Endothelial cell of umbilical vein (primary cell): ENCODE results near the gene CCRL2. TPM values are rescaled to one million over a fixed set of nuclear protein-coding genes. Genes with fewer than 3 reads are reported as not detected.

Experiments used
- BruUV-seq: library from RNA; stranded (reverse); fragments of 400-500 nt; replicated peaks from 2 replicates; lab custom pipeline; 2021; lab: Mats Ljungman, UMichigan
- CTCF ChIA-PET: fragments of 300-600, 350-600 bp; sonication (Branson Sonifier 250); formaldehyde crosslinking; loops from one replicate; lab custom pipeline; 2021; ENCODE audit warnings: antibody characterized with exemption, inconsistent platforms; lab: Charles Lee
- POLR2A ChIA-PET: fragments of 300-600, 350-600 bp; sonication (Branson Sonifier 250); formaldehyde crosslinking; loops from one replicate; lab custom pipeline; 2021; ENCODE audit warnings: antibody characterized with exemption, inconsistent platforms; lab: Charles Lee
- DNase-seq: peaks from one replicate; pipeline ENCODE4 v3.0.0-alpha.2; 2011; ENCODE audit warnings: low read depth, low spot score
- FAIRE-seq: peaks from 2 replicates; lab custom pipeline; 2011; peaks lifted over from hg19 to GRCh38; lab: Jason Lieb, UNC
- H2AFZ ChIP-seq: 2 replicates; pipeline ENCODE4 v1.6.0; 2012; ENCODE audit warnings: low read depth, low read length, control low read depth, inconsistent platforms
- H3K27ac ChIP-seq: 2 replicates; pipeline ENCODE4 v1.5.1; 2011; ENCODE audit warnings: low read depth, mild to moderate bottlenecking, control low read depth, low read length, moderate library complexity; ENCODE audit not compliant: insufficient read depth
- H3K27me3 ChIP-seq, 2 experiments: 2 replicates each; pipeline versions ENCODE4 v1.6.0 to v1.6.1; 2011; ENCODE audit warnings: low read length in 2 of 2, mixed read lengths in 1 of 2; ENCODE audit not compliant: control insufficient read depth in 2 of 2, insufficient read depth in 2 of 2
- H3K36me3 ChIP-seq, 2 experiments: 2 replicates in 1 of 2; 3 replicates in 1 of 2; pipeline ENCODE4 v1.5.1; 2011; ENCODE audit warnings: low read length in 2 of 2, mild to moderate bottlenecking in 1 of 2, moderate library complexity in 1 of 2; ENCODE audit not compliant: control insufficient read depth in 2 of 2, insufficient read depth in 2 of 2; ENCODE audit errors: extremely low read depth in 1 of 2
- H3K4me1 ChIP-seq: 3 replicates; pipeline ENCODE4 v1.5.1; 2011; ENCODE audit warnings: mild to moderate bottlenecking, low read length; ENCODE audit not compliant: control insufficient read depth, insufficient read depth; ENCODE audit errors: extremely low read depth
- H3K4me2 ChIP-seq: 2 replicates; pipeline ENCODE4 v1.6.1; 2011; ENCODE audit warnings: low read length, control low read depth, mixed read lengths; ENCODE audit not compliant: insufficient read depth
- H3K4me3 ChIP-seq, 3 experiments: fragments of 200-600 bp in 1 of 3; sonication (generic), shearing (Covaris generic) in 1 of 3; replicated peaks in 1 of 3; 2 replicates each; pipeline ENCODE4 v1.5.1; 2011 to 2016; ENCODE audit warnings: control low read depth in 3 of 3, low read length in 3 of 3, mild to moderate bottlenecking in 2 of 3, inconsistent platforms in 1 of 3, low read depth in 1 of 3, moderate library complexity in 1 of 3; ENCODE audit not compliant: insufficient read depth in 1 of 3
- H3K79me2 ChIP-seq: 2 replicates; pipeline ENCODE4 v1.6.0; 2012; ENCODE audit warnings: low read length, inconsistent platforms; ENCODE audit not compliant: control insufficient read depth, insufficient read depth
- H3K9ac ChIP-seq: replicated peaks from 2 replicates; pipeline ENCODE3; 2011; ENCODE audit warnings: low read length, control low read depth; ENCODE audit not compliant: insufficient read depth; ENCODE audit errors: extremely low read depth
- H3K9me1 ChIP-seq: replicated peaks from 3 replicates; pipeline ENCODE4 v1.6.0; 2011; ENCODE audit warnings: mild to moderate bottlenecking, low read length; ENCODE audit not compliant: control insufficient read depth, insufficient read depth; ENCODE audit errors: extremely low read depth
- H3K9me3 ChIP-seq: replicated peaks from 2 replicates; pipeline ENCODE4 v1.5.1; 2012; ENCODE audit warnings: low read length, inconsistent platforms; ENCODE audit not compliant: control insufficient read depth, insufficient read depth
- H4K20me1 ChIP-seq: replicated peaks from 2 replicates; pipeline ENCODE3; 2011; ENCODE audit warnings: mild to moderate bottlenecking, low read length; ENCODE audit not compliant: control insufficient read depth, insufficient read depth; ENCODE audit errors: extremely low read depth
- FOS ChIP-seq: IDR thresholded peaks from 2 replicates; pipeline ENCODE4 v1.6.1; 2011; ENCODE audit warnings: mild to moderate bottlenecking, low read length, moderate library complexity, borderline replicate concordance; ENCODE audit not compliant: insufficient read depth
- GATA2 ChIP-seq: IDR thresholded peaks from 2 replicates; pipeline ENCODE4 v1.7.0; 2011; ENCODE audit warnings: low read depth, mild to moderate bottlenecking, moderate library complexity, mixed read lengths, low read length; ENCODE audit not compliant: insufficient read length, insufficient read depth
- JUN ChIP-seq: IDR thresholded peaks from 2 replicates; pipeline ENCODE4 v1.6.1; 2011; ENCODE audit warnings: borderline replicate concordance, low read depth; ENCODE audit not compliant: insufficient read length, insufficient read depth
- MYC ChIP-seq: IDR thresholded peaks from one replicate; pipeline ENCODE4 v1.6.1; 2011; ENCODE audit warnings: mild to moderate bottlenecking, low read depth, low read length
- POLR2A ChIP-seq: IDR thresholded peaks from 2 replicates; pipeline ENCODE4 v1.6.1; 2012; ENCODE audit warnings: low read depth, mild to moderate bottlenecking, control low read depth, low read length
- POLR2AphosphoS5 ChIP-seq: IDR thresholded peaks from 2 replicates; pipeline ENCODE4 v1.6.1; 2012; ENCODE audit warnings: low read depth, mild to moderate bottlenecking, control low read depth, low read length, moderate library complexity; ENCODE audit not compliant: insufficient read depth
- dilution Hi-C: fragments of 300-500 bp; cut with MboI; formaldehyde crosslinking; loops from one replicate; pipeline ENCODE4 v1.15.0; 2019; ENCODE audit warnings: low sequenced_read_pairs; ENCODE audit not compliant: extremely low pct_ligation_motif_present
- intact Hi-C: fragments of 100-400 bp; cut with micrococcal nuclease; formaldehyde crosslinking; loops from one replicate; pipeline ENCODE4 v1.10.0; 2022
- polyA plus RNA-seq, 4 experiments: library from polyadenylated mRNA; depleted of rRNA in 3 of 4; stranded (reverse) in 3 of 4; unstranded in 1 of 4; fragments of >200 nt; gene quantifications; 2 replicates each; pipeline versions ENCODE4 v1.2.1 to v1.2.3, GENCODE V29; 2011 to 2012; ENCODE audit warnings: missing spikeins in 1 of 4
- total RNA-seq: library from RNA; stranded (reverse); gene quantifications from 2 replicates; pipeline ENCODE4 v1.2.3, GENCODE V29; 2021
- TF ChIP-seq, protein P1 (sequence below): IDR thresholded peaks from 2 replicates; pipeline ENCODE4 v1.6.1; 2011; ENCODE audit not compliant: insufficient read depth, insufficient read length
- TF ChIP-seq, protein P2 (sequence below), 2 donors: IDR thresholded peaks; 1 replicate in 1 of 2; 2 replicates in 1 of 2; pipeline ENCODE4 v1.5.1; 2011; ENCODE audit warnings: low read length in 2 of 2, mild to moderate bottlenecking in 2 of 2, moderate library complexity in 2 of 2, control low read depth in 1 of 2, inconsistent platforms in 1 of 2, low read depth in 1 of 2; ENCODE audit not compliant: insufficient read depth in 1 of 2; ENCODE audit errors: extremely low read depth in 1 of 2

CCRL2 gene
- total and polyA plus RNA-seq, 2 donors (not counting 3 experiments of a cell fraction or from before 2014, with no cell fraction given): 6.4 to 6.6 TPM

DNA sequence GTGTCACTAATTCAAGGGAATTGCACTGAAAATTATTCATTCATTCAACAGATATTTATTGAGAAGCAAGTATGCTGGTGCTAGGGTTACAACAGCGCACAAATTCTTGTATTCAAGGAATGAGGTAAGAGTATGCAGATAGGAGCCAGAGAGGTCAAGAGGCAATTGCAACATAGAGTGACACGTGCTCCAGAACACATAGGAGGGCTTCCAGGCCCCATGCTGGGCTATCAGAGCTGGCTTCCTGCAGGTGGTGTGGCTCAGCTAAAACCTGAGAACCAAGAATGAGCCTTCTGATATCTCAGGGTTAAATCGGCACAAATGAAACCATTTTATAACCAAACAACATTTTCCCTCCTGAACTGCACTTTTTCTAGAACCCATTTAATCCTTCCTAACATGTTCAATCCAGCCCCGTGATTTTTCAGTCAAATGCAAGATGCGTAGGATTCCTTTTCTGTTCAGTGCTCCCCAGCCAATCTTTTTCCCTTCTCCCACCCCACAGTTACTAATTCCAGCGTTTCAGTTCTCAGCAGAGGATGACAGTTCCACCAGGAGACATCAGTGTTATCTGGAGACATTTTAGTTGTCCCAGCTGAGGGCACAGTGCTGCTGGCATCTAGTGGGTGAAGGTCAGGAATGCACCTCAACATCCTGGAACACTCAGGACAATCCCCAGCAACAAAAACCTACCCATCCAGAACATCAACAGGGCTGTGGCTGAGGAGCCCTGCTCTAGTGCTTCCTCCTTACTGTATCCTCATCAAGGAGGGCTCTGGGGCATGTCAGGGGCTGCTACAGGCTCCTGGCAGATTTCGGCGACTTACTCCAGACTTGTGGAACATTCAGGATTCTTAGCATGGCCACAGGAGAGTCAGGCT lies 13.3 kb upstream of the CCRL2 start:
- Histone ChIP-seq H3K27ac (no peak overlapping the region), H3K4me2 (no peak overlapping the region), H3K4me1 (no peaks in the 10 kb centered on the region), H3K36me3 (no peaks in the 10 kb centered on the region), H3K9me1 (no peaks in the 10 kb centered on the region), H4K20me1 (no peaks in the 10 kb centered on the region), H2AFZ (no peak overlapping the region), H3K9me3 (no peaks in the 10 kb centered on the region), H3K27me3 (no peaks in the 10 kb centered on the region), H3K79me2 (no peaks in the 10 kb centered on the region), H3K4me3 (no peak overlapping the region), H3K9ac (no peak overlapping the region)
- no peak for FAIRE-seq
- no peak for DNase-seq
- CTCF ChIA-PET: interaction anchor here (1.0 kb wide), 2 partner anchors 9 to 16 kb away, joined by 3 to 4 read pairs; no protein-coding TSS in a partner anchor
- dilution Hi-C loops (no loop called here), intact Hi-C loops (no loop called here)
- POLR2A ChIA-PET: no interaction called here
- BruUV-seq: no TSS peak
- no peak for TF ChIP-seq FOS
- TF ChIP-seq GATA2: no peak
- no peak for TF ChIP-seq POLR2AphosphoS5
- TF ChIP-seq, protein P1, sequence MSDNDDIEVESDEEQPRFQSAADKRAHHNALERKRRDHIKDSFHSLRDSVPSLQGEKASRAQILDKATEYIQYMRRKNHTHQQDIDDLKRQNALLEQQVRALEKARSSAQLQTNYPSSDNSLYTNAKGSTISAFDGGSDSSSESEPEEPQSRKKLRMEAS: no peak
- TF ChIP-seq POLR2A: no peak
- TF ChIP-seq, protein P2, sequence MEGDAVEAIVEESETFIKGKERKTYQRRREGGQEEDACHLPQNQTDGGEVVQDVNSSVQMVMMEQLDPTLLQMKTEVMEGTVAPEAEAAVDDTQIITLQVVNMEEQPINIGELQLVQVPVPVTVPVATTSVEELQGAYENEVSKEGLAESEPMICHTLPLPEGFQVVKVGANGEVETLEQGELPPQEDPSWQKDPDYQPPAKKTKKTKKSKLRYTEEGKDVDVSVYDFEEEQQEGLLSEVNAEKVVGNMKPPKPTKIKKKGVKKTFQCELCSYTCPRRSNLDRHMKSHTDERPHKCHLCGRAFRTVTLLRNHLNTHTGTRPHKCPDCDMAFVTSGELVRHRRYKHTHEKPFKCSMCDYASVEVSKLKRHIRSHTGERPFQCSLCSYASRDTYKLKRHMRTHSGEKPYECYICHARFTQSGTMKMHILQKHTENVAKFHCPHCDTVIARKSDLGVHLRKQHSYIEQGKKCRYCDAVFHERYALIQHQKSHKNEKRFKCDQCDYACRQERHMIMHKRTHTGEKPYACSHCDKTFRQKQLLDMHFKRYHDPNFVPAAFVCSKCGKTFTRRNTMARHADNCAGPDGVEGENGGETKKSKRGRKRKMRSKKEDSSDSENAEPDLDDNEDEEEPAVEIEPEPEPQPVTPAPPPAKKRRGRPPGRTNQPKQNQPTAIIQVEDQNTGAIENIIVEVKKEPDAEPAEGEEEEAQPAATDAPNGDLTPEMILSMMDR (IDR thresholded peaks at IDR 0.05; ENCODE audit: extremely low read depth in 1 of 2, insufficient read depth in 1 of 2, low read depth in 1 of 2, low read length in 2 of 2): no peak
- TF ChIP-seq JUN: no peak
- no peak for TF ChIP-seq MYC
